Lower leg skin (tissue), 3 donors: ENCODE measurements around the gene HSPB1.

Source experiments
- POLR2A ChIP-seq, 2 donors: fragments of 450-650 bp; IDR thresholded peaks; one replicate each; pipeline ENCODE4 v1.6.1; 2016 to 2017; ENCODE audit warnings: antibody characterized with exemption in 2 of 2, mild to moderate bottlenecking in 1 of 2, moderate library complexity in 1 of 2
- TF ChIP-seq, protein P1 (sequence below), 3 donors: fragments of 450-650 bp; IDR thresholded peaks; one replicate each; pipeline ENCODE4 v1.5.1; 2016; ENCODE audit warnings: antibody characterized with exemption in 3 of 3, mild to moderate bottlenecking in 3 of 3, moderate library complexity in 2 of 3

DNA sequence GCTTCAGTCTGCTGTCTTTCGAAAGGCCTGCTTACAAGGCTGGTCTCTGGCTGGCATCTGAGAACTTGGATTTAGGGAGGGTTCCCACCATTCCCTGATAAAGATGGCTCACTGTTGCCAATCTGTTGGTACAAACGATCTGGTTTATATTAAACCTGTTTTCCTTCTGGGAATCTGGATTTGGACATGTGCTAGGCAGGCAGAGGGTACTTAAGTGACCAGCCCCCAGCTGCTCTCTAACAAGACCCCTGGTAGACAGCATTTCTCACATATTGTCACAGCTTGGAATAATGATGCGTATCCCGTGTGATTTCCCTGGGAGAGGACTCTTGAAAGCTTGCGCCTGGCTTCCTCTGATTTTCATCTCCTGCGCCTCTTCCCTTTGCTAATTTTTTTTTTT lies 34.7 kb downstream of the HSPB1 start:
- TF ChIP-seq, protein P1, sequence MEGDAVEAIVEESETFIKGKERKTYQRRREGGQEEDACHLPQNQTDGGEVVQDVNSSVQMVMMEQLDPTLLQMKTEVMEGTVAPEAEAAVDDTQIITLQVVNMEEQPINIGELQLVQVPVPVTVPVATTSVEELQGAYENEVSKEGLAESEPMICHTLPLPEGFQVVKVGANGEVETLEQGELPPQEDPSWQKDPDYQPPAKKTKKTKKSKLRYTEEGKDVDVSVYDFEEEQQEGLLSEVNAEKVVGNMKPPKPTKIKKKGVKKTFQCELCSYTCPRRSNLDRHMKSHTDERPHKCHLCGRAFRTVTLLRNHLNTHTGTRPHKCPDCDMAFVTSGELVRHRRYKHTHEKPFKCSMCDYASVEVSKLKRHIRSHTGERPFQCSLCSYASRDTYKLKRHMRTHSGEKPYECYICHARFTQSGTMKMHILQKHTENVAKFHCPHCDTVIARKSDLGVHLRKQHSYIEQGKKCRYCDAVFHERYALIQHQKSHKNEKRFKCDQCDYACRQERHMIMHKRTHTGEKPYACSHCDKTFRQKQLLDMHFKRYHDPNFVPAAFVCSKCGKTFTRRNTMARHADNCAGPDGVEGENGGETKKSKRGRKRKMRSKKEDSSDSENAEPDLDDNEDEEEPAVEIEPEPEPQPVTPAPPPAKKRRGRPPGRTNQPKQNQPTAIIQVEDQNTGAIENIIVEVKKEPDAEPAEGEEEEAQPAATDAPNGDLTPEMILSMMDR (IDR thresholded peaks at IDR 0.05), result no peak
- TF ChIP-seq POLR2A (IDR thresholded peaks at IDR 0.05), result no peak
